HG03095 (cell line): Measurements from ENCODE around the gene GPR162.
"Not testable (repeated sequence)": the region's sequence is repeated elsewhere in the genome, so short reads cannot be mapped to it uniquely, and the experiment has no call there.

Experiments used
- ATAC-seq: cut with Tn5 transposase; IDR thresholded peaks from one replicate; pipeline ENCODE4 v1.9.1; 2021; ENCODE audit warnings: moderate library complexity; ENCODE audit not compliant: unreplicated experiment

Gene GPR162

GRCh38 chr12:6872073-6873048 is 50.7 kb downstream of the GPR162 start:
- ATAC-seq, result peak; percentile 31

DNA sequence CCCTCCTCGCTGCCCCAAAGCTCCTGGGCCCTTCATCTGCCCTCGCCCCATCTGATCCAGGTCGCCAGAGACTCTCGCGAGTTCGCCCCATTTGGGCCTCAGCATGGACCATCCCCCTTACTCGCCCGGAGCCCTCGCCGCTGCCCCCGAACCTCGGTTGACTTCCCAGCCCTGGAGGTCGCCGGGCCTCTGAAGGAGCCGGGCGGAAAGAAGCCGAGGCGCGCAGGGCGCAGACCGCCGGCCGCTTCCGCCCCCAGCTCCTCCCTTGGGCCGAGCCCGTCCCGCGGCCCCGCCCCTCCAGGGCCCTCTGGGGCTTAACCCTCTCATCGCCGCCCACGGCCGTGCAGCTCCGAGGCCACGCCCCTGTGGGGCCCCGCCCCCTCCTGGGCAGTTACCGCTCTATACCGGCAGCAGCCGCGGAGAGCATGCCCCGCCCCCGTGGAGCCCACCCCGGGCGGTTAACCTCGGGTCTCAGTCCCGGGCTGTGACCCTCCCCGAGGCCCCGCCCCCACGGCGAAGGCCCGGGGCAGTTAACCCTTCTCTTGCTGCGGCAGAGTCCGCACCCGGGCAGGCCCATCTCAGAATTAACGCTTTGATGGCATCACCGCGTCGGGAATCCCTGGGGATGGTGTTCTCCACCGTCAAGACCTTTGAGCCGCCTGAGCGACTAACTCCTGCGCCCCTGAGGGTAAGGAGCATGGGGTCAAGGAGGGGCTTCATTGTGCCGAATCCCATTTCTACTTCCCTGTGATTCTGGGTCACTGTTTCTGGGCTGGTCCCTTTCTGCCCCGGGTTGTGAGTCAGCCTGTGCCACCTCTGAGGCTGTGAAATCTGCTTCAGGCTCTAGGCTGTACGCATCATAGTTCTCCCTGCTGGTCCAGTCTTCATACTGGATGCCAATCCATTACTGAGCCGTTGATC is 51.7 kb downstream of the GPR162 start, which contains the start of gene SPSB2:
SPSB2 (minus strand) TSS at position 210 of the 921 bp plus-strand sequence. CDS start 402 bp downstream, outside the sequence.
- ATAC-seq, result peak; percentile 74

- ATAC-seq, result not testable (repeated sequence)
Observed at GRCh38 chr12:6874015-6874368, 52.4 kb downstream of the GPR162 start.
